EH (cell line): Measurements from ENCODE around the gene TCF7.

Experiments used
- DNase-seq: peaks from one replicate; pipeline ENCODE4 v3.0.0-alpha.2; 2015; ENCODE audit warnings: low read depth

TCF7 gene

DNA sequence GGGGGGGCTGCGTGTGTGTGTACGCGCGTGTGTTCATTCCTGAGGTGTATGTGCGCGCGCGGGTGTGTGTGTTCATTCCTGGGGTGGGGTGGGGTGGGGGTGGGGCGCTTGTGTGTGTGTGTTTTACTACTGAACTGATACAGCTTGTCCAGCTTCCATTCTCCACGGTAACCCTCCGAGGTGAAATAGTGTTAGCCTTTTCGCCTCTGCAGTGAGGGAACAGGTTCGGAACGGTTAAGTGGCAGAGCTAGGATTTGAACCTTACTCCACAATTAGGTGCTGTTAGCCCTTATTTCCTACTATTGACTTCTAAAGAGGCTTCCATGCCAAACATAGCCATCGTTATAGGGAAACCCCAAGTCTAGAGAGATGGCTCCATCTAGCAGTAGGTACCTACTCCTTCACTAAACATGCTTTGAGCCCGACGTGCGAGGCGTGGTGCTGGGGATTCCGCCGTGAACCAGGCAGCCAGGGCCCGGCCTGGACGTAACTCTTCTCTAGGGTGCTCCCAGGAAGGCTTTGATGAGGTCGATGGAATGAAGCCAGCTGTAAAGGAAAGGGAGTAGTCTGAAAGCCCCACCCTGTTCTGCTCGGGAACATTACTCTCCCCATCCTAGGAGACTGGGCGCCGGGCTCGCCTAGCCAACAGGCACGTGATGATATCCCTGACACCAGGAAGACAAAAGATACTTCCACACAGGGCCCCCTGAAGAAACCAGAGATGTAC is 63.1 kb downstream of the TCF7 start:
- peak; percentile 40 for DNase-seq

DNA sequence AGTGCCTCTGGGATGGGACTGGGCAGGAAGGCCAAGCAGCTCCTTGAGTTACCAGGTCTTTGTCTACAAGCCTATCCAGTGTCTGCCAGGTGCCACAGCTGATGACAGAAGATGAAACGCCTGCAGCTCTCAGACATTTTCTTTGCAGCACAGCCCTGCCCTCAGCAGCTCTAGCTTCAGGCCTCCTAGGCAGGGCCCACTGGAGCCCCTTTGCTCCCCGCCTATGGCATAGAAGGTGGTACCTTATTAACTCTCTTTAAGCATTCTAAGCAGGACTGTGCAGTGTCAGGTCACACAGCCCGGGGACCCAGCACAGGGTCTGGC is 63.6 kb downstream of the TCF7 start:
- no peak for DNase-seq

GRCh38 chr5:134183481-134183880 is 69.0 kb downstream of the TCF7 start:
- no peak for DNase-seq

DNA sequence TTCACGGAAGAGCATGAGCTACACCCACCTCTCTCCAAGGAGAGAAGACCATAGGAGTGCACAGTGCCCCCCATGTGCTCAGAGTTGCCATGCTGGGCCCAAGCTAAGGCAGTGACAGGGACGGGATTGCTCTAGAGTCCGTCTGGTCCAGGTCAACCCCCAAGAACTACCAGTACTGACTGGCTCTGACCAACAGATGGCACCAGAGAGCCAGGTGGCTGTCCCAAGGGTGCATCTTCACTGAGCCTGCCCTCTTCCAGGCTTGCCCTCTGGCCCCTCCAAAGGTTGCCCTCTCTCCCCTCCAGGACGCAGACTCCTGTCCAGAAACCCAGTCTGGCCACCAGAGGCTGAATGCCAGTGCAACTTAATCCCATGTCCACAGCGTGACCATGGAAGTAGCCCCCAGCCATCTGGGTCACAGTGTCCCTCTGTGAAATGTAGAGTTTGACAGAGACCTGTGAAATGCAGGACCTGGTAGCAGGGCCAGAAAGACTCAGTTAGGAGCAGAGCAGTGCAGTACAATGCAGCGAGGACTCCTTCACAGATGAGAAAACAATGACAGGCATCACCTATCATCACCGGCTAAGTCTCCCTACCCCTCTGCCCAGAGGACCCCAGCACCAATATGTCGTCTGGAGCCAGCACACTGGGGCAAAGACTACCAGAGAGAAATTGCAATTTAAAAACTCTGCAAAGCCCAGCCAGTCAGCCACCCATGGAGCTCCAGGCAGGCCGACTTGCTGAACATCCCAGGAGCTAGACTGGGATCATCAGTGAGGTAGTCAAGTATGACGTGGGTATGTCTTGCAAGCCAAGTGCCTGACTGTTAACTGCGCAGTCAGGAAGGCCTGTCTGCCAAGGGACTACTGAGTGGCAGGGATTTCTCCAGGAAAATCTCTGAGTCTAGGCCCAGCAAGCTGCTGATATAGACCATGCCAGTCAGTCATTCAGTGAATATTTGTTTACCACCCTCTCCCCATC is 70.0 kb downstream of the TCF7 start:
- DNase-seq = peak; percentile 71

DNA sequence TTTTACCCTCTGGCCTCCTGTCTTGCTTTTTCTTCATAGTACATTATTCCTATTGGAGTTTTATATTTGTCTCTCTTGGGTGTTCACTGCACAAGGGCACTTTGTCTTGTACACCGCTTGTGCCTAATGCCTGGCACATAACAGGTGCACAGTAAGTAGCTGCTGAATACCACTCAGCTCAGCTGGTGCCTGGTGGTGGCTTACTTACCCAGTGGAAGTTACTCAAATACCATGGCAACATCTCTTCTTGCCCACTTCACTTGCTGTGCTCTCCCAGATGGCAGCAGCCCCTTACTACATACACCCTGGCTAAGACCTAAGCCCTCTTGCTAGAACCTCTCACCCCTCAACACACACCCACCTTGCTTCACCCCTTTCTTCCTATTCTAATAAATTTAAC is 73.6 kb downstream of the TCF7 start:
- no peak for DNase-seq

- no peak for DNase-seq
Measured at GRCh38 chr5:134189031-134189430, 74.5 kb downstream of the TCF7 start.

DNA sequence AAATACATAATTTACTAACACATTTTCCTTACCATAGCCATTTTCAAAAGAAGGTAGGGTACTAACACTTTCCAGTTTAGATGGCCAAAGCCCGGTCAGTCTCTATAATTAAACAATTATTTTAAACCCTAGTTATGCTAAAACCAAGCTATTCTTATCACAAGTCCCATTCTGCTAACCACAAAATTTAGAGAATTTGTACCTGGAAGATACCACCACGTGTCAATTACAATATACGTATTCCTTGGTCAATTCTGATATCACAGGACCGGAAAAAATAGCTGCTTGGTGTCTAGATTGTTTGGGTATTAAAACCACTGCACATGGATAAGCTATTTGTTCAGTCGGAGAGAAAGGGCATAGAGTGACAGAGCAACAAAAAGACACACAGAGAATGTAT is 81.2 kb downstream of the TCF7 start:
- DNase-seq = no peak
